Gastroesophageal sphincter (tissue), 4 donors: Measurements from ENCODE around the gene ACAA2. TPM values are rescaled to one million over a fixed set of nuclear protein-coding genes. Genes with fewer than 3 reads are reported as not detected.

Experiments
- ATAC-seq: fragments of 150-250 bp; one replicate; pipeline ENCODE4 v1.9.1; 2016; ENCODE audit warnings: mild to moderate bottlenecking, moderate library complexity
- H3K27ac ChIP-seq, 4 donors: fragments of 200-600 bp; sonication (generic) in 3 of 4; 1 replicate in 3 of 4; 2 replicates in 1 of 4; pipeline ENCODE4 v1.5.1; 2016 to 2019
- H3K27me3 ChIP-seq: fragments of 200-600 bp; sonication (generic); one replicate; pipeline ENCODE4 v1.5.1; 2019
- H3K36me3 ChIP-seq, 2 donors: fragments of 200-600 bp; sonication (generic); one replicate each; pipeline ENCODE4 v1.5.1; 2019; ENCODE audit warnings: control low read depth in 1 of 2
- H3K4me1 ChIP-seq, 3 donors: fragments of 200-600 bp; sonication (generic); 1 replicate in 2 of 3; 2 replicates in 1 of 3; pipeline ENCODE4 v1.5.1; 2016 to 2019; ENCODE audit warnings: control low read depth in 2 of 3
- H3K4me3 ChIP-seq, 2 donors: fragments of 200-600 bp; sonication (generic); one replicate each; pipeline ENCODE4 v1.5.1; 2019; ENCODE audit warnings: mild to moderate bottlenecking in 1 of 2, moderate library complexity in 1 of 2
- H3K9me3 ChIP-seq, 3 donors: fragments of 200-600 bp; sonication (generic); one replicate each; pipeline ENCODE4 v1.5.1; 2017 to 2019; ENCODE audit warnings: control low read depth in 2 of 3
- CTCF ChIP-seq, 4 experiments: fragments of 200-600 bp in 2 of 4; fragments of 450-650 bp in 2 of 4; sonication (generic) in 1 of 4; IDR thresholded peaks; one replicate each; pipeline ENCODE4 v1.5.1; 2017 to 2019; ENCODE audit warnings: antibody characterized with exemption in 4 of 4, mild to moderate bottlenecking in 2 of 4, moderate library complexity in 2 of 4
- EP300 ChIP-seq: sonication (generic); formaldehyde crosslinking; IDR thresholded peaks from one replicate; pipeline ENCODE4 v1.6.1; 2017; ENCODE audit warnings: antibody characterized with exemption, mild to moderate bottlenecking
- POLR2A ChIP-seq, 2 donors: fragments of 450-650 bp; IDR thresholded peaks; one replicate each; pipeline ENCODE4 v1.6.1; 2017; ENCODE audit warnings: antibody characterized with exemption in 2 of 2, mild to moderate bottlenecking in 2 of 2, moderate library complexity in 1 of 2
- POLR2AphosphoS5 ChIP-seq: sonication (generic); formaldehyde crosslinking; IDR thresholded peaks from one replicate; pipeline ENCODE4 v1.6.1; 2017; ENCODE audit warnings: antibody characterized with exemption
- WGBS, 2 donors: methylation state at CpG; one replicate each; pipeline ENCODE4 v1.1.5; 2018; ENCODE audit warnings: low coverage in 1 of 2; 5-methylcytosine and 5-hydroxymethylcytosine counted together
- total RNA-seq, 4 donors: library from RNA; depleted of rRNA; stranded (reverse); fragments of >200 nt; gene quantifications; one replicate each; pipeline ENCODE4 v1.1.0, GENCODE V29; 2016

ACAA2 gene
- total RNA-seq = 10 to 100 TPM; 62.3 to 92.3 (median 81.9) TPM

DNA sequence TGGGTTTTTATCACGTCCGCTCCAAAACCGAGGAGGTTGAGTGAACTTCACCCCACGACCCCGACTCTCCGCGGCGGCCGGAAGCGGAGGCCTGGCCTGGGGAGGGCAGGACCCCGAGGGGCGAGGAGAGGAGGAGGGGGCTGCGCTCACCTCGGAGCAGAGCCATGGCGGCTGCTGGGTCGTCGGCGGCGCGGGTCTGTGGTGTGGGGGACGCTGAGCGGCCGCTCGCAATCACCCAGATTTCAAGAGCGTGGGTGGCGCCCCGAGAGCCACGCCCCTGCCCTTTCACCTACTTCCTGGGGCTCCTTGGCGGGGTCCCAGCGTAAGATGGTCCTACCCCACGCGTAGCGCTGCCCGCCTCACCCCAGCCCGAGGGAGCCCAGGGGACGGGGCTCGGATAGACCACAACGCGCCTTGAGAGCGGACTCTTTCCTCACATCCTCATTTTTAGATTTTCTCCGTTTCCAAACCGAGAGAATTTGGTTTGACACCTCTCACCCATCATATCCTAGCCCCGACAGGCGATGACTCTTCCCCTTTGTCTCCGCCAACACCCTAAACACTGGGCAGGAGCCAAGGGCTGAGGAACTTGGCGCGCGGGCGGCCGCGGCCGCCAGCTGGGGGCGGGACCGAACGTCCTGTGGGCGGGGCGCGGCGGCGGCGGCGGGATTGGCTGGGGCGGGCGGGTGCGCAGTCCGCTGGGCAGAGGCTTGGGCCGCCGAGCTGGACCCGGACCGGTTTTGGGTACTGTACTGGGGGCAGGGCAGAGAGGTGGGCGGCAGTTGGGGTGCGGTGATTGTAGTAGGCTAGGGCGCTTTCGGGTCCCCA is at the start of gene ACAA2:
TSS of gene ACAA2 (minus strand) at position 215 of the 828 bp plus-strand sequence. CDS start at position 166, 49 bp downstream.
- H3K4me3 ChIP-seq = peak within 1 kb of the TSS; percentile 79 to 83
- no peaks in the 10 kb centered on the region for H3K9me3 ChIP-seq
- H3K27me3 ChIP-seq = no peaks in the 10 kb centered on the region
- 0% methylated on average over 1 to 11 of the region's 74 CpGs for WGBS, 2 donors
- H3K27ac ChIP-seq = peak within 1 kb of the TSS; percentile 89 to 100 (median 96)
- peak; percentile 95 for ATAC-seq
- peaks cover 3 to 28% (median 5%) of the 10 kb centered on the region in 3 donors for H3K4me1 ChIP-seq
- peaks cover 0 to 6% of the 10 kb centered on the region in 2 donors for H3K36me3 ChIP-seq
- TF ChIP-seq EP300 (no peak), CTCF (IDR thresholded peaks at IDR 0.05) (no peak), POLR2AphosphoS5 (peak; percentile 87), POLR2A (IDR thresholded peaks at IDR 0.05) (peak; percentile 57 to 60)

GRCh38 chr18:49862656-49863385 is 49.5 kb upstream of the ACAA2 start:
- no peak overlapping the region for H3K4me3 ChIP-seq
- ATAC-seq = no peak
- H3K27ac ChIP-seq = no peak overlapping the region
- no peaks in the 10 kb centered on the region for H3K9me3 ChIP-seq
- TF ChIP-seq CTCF (IDR thresholded peaks at IDR 0.05) (no peak), POLR2A (IDR thresholded peaks at IDR 0.05) (no peak), POLR2AphosphoS5 (no peak), EP300 (no peak)
- WGBS, 2 donors = 96% methylated on average over 11 of the region's 13 CpGs; no CpG with 5 or more reads in 1 of the 2 donors
- no peaks in the 10 kb centered on the region for H3K4me1 ChIP-seq
- H3K36me3 ChIP-seq = no peaks in the 10 kb centered on the region
- H3K27me3 ChIP-seq = peaks cover 12% of the 10 kb centered on the region

GRCh38 chr18:49861659-49862058 is 48.3 kb upstream of the ACAA2 start:
- H3K27me3 ChIP-seq = peaks cover 2% of the 10 kb centered on the region
- H3K36me3 ChIP-seq = no peaks in the 10 kb centered on the region
- H3K9me3 ChIP-seq = no peaks in the 10 kb centered on the region
- H3K4me3 ChIP-seq = no peak overlapping the region
- WGBS, 2 donors = 0% methylated on average over 1 of the region's 3 CpGs; no CpG with 5 or more reads in 1 of the 2 donors
- H3K27ac ChIP-seq = no peak overlapping the region
- no peaks in the 10 kb centered on the region for H3K4me1 ChIP-seq
- TF ChIP-seq CTCF (IDR thresholded peaks at IDR 0.05) (peak in 1 of 4 experiments; percentile 12), EP300 (no peak)
- no peak for ATAC-seq

DNA sequence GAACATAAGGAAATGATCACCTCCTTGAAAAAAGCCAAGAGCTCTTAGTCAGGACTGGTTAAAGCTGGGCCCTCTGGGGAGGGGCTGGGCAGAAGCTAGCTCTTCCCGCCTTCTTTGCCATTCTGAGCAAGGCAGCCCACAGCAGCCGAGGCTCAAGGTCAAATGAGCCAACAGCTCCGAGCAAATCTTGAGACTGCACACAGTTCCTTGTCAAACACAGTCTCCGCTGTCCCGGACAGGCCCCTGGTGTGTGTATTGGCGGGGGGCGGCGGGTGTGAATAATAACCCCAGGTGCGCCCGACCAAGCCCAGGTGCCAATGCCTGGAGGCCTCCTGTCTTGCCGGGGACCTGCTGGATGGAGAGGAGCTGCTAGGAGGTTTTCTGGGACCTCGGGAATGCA is 46.4 kb upstream of the ACAA2 start:
- ATAC-seq = no peak
- Histone ChIP-seq H3K36me3 (no peaks in the 10 kb centered on the region), H3K9me3 (no peaks in the 10 kb centered on the region), H3K4me1 (no peaks in the 10 kb centered on the region), H3K27me3 (no peaks in the 10 kb centered on the region), H3K27ac (no peak overlapping the region), H3K4me3 (no peak overlapping the region)
- no peak for TF ChIP-seq POLR2A (IDR thresholded peaks at IDR 0.05)
- no CpG with 5 or more reads among the region's 12 CpGs for WGBS, 2 donors

GRCh38 chr18:49859021-49859359 is 45.7 kb upstream of the ACAA2 start:
- 50 to 60% methylated on average over 5 to 6 of the region's 6 CpGs for WGBS, 2 donors
- Histone ChIP-seq H3K27ac (no peak overlapping the region), H3K4me3 (no peak overlapping the region), H3K36me3 (no peaks in the 10 kb centered on the region), H3K9me3 (no peaks in the 10 kb centered on the region), H3K4me1 (no peaks in the 10 kb centered on the region), H3K27me3 (no peaks in the 10 kb centered on the region)
- no peak for TF ChIP-seq POLR2A (IDR thresholded peaks at IDR 0.05)
- TF ChIP-seq EP300 = no peak
- no peak for TF ChIP-seq POLR2AphosphoS5
- TF ChIP-seq CTCF (IDR thresholded peaks at IDR 0.05) = no peak
- peak; percentile 39 for ATAC-seq
